HG03439 (cell line): ENCODE data around the gene SOHLH1.

ENCODE experiments used
- ATAC-seq: cut with Tn5 transposase; IDR thresholded peaks from one replicate; pipeline ENCODE4 v1.9.1; 2021; ENCODE audit warnings: mild to moderate bottlenecking, moderate library complexity; ENCODE audit not compliant: unreplicated experiment

The SOHLH1 gene

DNA sequence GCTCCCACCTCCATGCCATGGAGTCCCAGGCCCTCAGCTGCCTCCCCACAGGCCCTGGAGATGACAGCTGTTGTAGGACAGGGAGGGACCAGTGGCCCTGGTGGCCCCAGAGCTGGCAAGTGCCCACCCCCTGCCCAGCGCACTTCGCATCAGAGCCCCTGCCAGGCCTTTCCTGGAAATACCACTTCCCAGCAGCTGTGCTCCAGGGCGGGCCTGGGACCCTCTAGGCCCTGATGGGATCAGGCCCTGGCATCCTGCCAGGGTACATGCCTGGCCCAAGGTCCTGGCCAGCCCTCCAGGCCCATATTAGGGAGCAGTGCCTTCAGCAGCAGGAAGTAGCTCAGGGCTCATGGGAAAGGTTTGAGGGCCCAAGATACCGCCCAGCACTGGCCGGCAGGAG is 5.2 kb upstream of the SOHLH1 start:
- ATAC-seq = no peak

DNA sequence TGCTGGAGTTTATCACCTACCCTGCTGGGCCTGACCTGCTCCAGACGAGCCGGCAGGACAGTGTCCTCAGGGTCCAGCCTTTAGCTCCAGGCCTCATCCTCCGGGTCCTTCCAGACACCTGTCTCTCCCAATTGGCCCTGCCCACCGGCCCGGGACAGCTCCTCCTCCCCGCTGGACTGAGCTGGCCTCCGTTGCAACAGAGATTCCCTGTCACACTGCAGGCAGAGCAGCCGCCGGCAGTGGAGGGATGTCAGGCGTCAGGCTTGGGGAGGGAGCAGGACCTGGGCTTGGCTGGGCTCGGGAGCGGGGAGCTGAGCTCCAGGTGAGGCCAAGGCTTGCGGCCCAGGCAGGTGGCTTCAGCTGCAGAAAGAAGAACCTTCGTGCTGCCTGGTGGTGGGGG is 4.4 kb upstream of the SOHLH1 start:
- no peak for ATAC-seq

GRCh38 chr9:135701959-135702721 is 2.9 kb upstream of the SOHLH1 start, which contains the start of gene KCNT1:
TSS of gene KCNT1 (plus strand) at chr9:135702185. CDS start at chr9:135702259, 74 bp downstream.
- no peak for ATAC-seq

- ATAC-seq = no peak
These were observed 2.0 kb upstream of the SOHLH1 start for GRCh38 chr9:135701067-135701958.

DNA sequence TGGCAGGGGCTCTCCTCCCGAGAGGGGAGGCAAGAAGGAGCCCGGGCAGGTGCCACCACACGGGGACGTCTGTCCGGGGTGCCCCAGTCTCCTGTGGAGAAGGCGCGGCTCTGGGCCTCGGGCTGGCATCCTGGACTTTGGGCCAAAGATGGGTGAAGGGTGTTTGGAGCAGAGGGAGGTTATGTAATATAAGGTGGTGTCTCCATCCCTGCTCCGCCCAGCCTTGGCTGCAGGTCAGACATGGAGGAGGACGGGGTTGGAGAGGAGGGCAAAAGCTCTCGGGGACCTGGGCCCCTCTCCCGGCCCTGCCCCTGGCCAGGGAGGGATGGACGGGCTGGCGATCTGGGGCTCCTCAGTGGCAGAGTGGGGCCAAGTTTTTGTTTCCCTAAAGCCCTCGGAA is 1.2 kb upstream of the SOHLH1 start:
- ATAC-seq = no peak

GRCh38 chr9:135698767-135699166 is 514 bp downstream of the SOHLH1 start:
- ATAC-seq = no peak

- ATAC-seq = no peak
These were observed 1.0 kb downstream of the SOHLH1 start for GRCh38 chr9:135698236-135698635.

- no peak for ATAC-seq
These were observed 2.1 kb downstream of the SOHLH1 start for GRCh38 chr9:135697226-135697625.

GRCh38 chr9:135696446-135696845 is 2.8 kb downstream of the SOHLH1 start:
- no peak for ATAC-seq

GRCh38 chr9:135695642-135696041 is 3.6 kb downstream of the SOHLH1 start:
- ATAC-seq = no peak

- no peak for ATAC-seq
These were observed 4.2 kb downstream of the SOHLH1 start for GRCh38 chr9:135695036-135695435.

- ATAC-seq = no peak
These were observed 4.9 kb downstream of the SOHLH1 start for GRCh38 chr9:135694414-135694813.

GRCh38 chr9:135693771-135694170 is 5.5 kb downstream of the SOHLH1 start:
- ATAC-seq = no peak

GRCh38 chr9:135693265-135693664 is 6.0 kb downstream of the SOHLH1 start:
- no peak for ATAC-seq

DNA sequence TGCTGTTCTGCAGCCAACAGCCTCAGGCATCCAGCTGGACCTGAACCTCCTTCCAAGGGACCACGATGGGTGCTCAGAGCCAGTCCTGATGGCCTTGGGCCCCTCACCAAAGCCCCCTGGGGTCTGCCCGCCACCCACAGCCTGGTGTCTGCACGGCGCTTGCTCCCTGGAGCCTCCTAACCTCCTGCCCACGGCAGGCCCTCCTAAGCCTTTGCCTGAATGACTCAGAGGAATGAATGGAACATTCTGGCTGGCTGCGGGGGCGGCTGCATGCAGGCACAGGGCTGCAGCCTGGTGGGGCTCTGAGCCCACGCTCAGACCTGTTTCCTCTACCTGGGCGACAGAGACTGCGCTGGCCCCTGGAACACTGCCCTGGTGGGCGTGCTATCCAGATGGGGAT is 6.9 kb downstream of the SOHLH1 start:
- no peak for ATAC-seq

DNA sequence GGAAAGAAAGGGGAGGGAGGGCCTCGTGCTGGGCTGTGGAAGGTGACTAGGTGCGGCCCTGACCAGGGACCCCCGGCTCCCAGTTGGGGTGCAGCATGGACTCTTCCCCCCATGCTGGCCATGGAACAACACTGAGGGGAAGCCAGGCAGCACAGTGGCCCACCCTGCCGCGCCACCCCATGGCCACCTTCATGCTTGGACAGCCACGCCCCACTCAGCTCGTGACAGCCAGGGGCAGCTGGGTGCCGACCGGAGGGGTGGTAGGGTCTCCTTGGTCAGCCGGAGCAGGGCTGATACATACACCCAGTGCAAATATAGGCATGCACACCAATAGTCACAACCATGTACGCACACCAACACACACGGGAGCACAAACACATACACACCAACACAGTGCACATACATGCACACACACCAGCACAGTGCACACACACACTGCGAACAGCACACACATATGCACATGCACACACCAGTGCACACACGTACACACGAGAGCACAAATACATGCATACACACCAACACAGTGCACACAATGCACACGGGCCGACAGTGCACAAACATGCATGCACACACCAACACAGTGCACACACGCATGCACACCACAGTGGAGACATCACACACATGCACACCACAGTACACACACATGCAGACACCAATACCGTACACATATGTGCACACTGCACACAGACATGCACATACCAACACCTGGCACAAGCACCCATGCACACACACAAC is 8.3 kb downstream of the SOHLH1 start:
- ATAC-seq = no peak

DNA sequence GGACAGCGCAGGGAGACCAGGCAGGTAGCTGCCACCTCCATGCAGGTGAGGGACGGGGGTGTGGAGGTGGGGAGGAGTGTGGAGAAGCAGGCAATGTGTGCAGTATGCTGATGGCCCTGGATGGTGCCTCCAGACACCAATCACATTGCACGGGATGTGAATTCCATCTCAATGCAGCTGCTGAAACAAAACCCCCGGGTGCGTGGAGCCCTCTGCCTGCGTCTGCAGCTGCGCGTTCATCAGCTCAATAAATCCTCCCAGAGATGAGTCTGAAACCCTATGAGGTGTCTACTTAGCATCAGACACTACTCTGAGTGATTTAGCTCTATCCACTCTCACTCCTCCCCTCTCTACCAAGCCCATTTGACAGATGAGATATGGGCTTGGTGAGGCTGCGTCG is 10.3 kb downstream of the SOHLH1 start:
- no peak for ATAC-seq

DNA sequence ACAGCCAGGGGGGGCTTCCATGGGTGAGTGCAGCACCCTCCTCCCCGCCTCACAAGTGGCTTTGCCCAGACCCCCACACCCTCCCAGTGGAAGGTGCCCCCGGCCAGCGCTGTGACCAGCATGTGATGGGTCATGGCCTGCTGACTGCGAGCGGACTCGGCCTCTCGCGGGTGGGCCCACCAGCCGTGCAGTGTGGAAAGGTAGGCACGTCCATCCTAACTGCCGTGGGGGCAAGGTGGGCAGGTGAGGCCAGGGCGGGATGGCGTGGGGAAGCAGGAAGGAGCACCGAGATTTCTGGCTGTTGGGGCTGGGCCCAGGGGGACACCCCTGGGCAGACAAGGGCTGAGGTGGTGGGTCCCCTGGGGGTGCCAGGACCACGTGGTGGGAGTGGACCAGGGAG is 12.1 kb downstream of the SOHLH1 start:
- ATAC-seq = no peak

- no peak for ATAC-seq
These were observed 14.6 kb downstream of the SOHLH1 start for GRCh38 chr9:135684691-135685090.

DNA sequence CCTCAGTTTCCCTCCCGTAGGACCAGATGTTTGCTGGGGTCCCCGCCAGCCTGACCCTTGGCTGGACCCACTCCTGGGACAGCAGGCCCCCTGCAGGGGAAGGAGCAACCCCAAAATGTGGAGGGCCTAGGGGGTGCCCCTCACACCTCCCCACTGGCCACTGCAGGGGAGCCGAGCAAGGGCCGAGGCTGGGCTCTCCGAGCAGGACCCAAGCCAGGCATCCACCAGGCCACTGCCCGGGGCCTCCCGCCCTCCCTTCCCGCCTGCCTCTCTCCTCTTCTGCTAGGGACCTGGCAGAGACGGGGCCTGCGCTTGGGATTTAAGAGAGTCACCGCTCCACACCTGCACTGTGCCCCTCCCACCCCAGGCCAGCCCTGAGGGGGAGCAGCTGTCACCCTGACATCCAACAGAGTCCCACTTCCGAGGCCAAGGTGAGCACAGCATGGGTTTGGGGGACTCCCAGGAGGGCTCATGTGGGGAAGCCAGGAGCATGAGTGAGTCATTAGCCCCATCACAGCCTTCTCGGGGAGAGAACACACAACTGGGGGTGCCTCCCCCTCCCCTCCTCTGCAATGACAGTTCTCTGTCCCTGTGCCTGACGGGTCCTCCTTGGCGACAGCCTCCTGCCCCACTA is 15.8 kb downstream of the SOHLH1 start:
- no peak for ATAC-seq

GRCh38 chr9:135681161-135681560 is 18.1 kb downstream of the SOHLH1 start:
- no peak for ATAC-seq
